ENCODE measurements around the gene LONP1. TPM values are rescaled to one million over a fixed set of nuclear protein-coding genes. Genes with fewer than 3 reads are reported as not detected.

The LONP1 gene
- total RNA-seq, 1 donor: 46.4 TPM

DNA sequence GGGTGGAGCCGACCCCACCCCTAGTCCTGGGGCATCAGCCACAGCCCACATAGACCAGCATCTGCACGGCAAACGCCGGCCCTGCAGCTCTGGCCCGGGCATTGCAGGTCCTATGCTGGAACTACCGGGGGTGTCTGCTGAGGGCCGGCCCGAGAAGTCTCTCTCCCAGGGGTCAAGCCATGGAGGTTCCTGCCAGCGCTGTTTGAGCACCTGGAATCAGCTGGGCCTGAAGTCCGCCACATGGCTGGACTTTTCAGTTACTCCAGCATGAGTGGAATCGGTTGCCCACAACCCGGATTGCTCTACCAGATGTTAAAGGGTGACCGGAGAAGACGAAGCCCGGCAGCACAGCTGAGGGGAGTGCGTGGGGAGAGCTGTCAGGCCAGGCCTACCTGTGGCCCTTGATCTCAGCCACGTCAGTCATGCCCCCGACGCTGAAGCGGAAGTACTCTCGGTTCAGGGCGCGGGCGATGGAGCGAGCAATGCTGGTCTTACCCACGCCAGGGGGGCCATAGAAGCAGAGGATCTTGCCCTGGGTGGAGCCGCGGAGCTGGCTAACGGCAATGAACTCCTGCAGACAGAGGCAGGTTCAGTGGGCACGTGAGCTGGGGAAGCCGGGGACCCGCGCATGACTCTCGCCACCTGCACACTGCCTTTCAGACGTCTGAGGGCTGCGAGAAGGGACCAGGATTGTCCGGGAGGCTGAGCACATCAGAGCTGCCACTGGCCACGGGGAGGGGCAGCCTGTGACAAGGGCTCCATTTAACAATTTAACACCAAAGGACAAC is 21.1 kb downstream of the LONP1 start:
- H3K9me3 ChIP-seq (ENCODE audit: low read depth, low read length): no peaks in the 10 kb centered on the region
- no peak overlapping the region for H3K4me3 ChIP-seq (ENCODE audit: low read length)
- H3K27me3 ChIP-seq (ENCODE audit: insufficient read depth, low read length): no peaks in the 10 kb centered on the region
- no peaks in the 10 kb centered on the region for H3K4me1 ChIP-seq (ENCODE audit: insufficient read depth, low read length)

DNA sequence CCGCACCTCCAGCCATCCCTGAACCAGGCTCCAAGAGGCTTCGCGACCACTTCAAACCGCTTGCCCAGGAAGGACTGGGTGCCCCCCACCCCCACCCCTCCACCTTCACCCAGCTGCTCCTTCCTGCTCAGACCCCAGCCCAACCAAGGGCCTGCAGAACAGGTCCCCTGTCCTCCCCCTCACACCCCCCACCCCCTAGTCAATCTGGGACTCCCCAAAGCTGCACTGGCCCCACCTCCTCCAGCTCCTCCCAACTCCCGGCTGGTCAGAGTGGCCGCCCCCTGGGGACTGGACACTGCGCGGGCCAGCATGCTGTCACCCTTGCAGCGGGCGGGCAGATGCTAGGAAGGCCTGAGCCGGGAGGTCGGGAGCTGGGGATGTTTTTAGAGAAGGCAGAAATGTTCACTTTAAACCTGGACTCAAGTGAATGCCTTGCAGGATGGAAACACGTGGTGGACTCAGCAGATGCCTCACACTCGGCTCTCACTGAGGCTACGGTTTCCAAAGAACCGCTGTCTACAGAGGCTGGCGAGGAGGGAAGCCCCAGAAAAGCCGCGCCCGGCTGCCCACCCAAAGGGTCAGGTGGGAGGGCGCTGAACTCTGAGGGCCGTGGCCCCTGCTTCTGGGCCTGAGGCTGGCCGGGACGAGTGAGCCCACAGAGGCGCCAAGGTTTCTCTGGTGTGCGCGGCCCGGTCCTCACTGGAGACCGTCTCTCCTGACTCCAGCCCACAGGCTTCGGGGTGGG is 21.9 kb downstream of the LONP1 start:
- no peaks in the 10 kb centered on the region for H3K4me1 ChIP-seq (ENCODE audit: insufficient read depth, low read length)
- no peaks in the 10 kb centered on the region for H3K9me3 ChIP-seq (ENCODE audit: low read depth, low read length)
- H3K27me3 ChIP-seq (ENCODE audit: insufficient read depth, low read length): no peaks in the 10 kb centered on the region
- H3K4me3 ChIP-seq (ENCODE audit: low read length): no peak overlapping the region

DNA sequence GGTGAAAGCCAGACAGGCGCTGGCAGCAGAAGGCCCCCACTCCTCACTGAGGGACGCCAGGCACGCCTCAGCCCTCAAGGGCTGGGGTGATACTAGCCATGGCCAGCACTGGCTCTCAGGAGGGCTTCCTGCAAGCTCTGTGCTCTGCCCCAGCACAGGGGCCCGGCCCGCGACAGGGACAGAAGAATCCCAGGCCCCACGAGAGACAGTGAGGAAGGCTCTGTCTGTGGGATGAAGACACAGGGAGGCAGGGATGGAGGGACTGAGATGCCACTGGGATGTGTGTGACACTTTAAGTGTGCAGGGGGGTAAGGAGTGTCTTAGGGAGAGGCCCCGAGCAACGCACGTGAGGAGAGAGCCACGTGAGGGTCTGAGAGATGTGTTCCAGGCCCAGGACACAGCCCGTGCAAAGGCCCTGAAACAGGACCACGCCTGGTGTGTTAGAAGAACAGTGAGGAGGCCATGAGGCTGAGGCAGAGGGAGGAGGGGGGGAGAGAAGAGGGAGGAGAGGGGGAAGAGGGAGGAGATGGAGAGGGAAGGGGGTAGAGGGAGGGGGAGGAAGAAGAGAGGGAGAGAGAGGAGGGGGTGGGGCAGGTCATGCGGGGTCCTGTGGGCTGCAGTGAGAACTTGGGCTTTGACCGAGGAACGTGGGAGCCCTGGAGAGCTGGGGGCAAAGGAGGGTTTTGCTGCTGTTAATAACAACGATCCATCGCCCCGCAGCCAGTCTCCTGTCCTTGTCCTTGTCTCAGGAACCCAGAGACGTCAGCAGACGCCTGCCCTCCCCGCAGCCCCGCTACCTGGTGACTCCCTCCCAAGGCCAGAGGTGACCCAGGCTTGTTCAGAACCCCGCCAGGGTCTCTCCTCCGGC is 22.7 kb downstream of the LONP1 start:
- Histone ChIP-seq H3K4me1 (ENCODE audit: insufficient read depth, low read length) (no peaks in the 10 kb centered on the region), H3K4me3 (ENCODE audit: low read length) (no peak overlapping the region), H3K9me3 (ENCODE audit: low read depth, low read length) (no peaks in the 10 kb centered on the region), H3K27me3 (ENCODE audit: insufficient read depth, low read length) (no peaks in the 10 kb centered on the region)

DNA sequence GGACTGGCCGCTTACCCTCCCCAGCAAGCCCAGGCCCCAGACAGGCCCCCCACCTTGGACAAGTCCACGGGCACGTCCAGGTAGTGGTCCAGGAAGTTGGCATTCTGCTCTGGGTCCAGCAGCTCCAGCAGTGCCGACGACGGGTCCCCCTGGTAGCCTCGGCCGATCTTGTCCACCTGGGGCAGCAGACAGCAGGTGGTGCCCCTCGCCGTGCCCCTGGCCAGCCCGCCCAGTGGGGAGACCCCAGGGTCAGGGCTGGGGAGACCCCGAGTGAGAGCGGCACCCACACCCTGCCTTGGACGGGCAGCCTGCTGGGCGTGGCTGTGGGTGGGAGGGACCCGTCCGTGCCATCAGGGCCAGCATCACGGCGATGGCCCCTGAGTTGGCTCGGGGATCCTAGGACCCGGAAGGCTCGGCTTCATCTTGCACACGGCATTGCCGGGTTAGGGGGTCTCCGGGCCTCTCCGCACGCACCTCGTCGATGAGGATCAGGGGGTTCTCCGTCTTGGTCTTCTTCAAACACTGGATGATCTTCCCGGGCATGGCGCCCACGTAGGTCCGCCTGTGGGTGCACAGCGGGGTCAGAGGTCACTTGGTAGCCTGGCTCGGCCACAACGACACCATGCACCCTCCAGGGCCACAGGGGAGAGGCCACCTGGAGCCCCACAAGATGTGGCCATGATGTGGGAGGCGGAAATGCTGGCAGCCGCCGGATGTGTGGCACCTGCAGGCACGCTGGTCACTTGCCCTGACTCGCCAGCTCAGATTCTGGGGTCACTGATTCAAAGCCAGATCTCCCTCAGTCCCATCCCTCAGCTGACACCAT is 23.5 kb downstream of the LONP1 start:
- Histone ChIP-seq H3K27me3 (ENCODE audit: insufficient read depth, low read length) (no peaks in the 10 kb centered on the region), H3K4me1 (ENCODE audit: insufficient read depth, low read length) (peaks cover 8% of the 10 kb centered on the region), H3K9me3 (ENCODE audit: low read depth, low read length) (no peaks in the 10 kb centered on the region), H3K4me3 (ENCODE audit: low read length) (no peak overlapping the region)

DNA sequence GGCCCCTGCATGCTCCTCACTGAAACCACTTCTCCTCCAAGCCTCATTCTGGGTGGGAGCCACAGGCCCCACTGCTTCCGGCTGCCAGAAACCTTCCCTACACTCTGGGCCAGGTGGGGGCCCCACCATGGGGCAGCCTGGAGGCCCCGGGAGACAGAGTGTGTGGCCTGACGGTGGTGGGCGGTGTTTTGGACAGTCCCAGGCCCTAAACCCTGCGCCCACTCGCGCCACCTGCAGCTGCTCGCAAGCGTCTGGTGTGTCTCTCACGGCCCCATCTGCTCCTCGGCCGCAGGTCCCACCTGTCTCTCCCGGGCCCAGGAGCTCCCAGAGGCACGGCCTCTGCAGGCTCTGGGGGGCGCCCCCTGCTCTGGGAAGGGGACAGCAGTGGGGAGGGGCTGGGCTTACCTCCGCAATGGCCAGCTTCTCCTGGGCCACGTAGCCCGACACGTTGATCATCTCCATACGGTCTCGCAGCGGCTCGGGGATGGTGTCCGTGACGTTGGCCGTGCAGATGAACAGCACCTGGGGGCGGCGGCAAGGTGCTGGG is 24.2 kb downstream of the LONP1 start:
- no peaks in the 10 kb centered on the region for H3K9me3 ChIP-seq (ENCODE audit: low read depth, low read length)
- H3K4me1 ChIP-seq (ENCODE audit: insufficient read depth, low read length): peaks cover 15% of the 10 kb centered on the region
- no peak overlapping the region for H3K4me3 ChIP-seq (ENCODE audit: low read length)
- H3K27me3 ChIP-seq (ENCODE audit: insufficient read depth, low read length): no peaks in the 10 kb centered on the region

DNA sequence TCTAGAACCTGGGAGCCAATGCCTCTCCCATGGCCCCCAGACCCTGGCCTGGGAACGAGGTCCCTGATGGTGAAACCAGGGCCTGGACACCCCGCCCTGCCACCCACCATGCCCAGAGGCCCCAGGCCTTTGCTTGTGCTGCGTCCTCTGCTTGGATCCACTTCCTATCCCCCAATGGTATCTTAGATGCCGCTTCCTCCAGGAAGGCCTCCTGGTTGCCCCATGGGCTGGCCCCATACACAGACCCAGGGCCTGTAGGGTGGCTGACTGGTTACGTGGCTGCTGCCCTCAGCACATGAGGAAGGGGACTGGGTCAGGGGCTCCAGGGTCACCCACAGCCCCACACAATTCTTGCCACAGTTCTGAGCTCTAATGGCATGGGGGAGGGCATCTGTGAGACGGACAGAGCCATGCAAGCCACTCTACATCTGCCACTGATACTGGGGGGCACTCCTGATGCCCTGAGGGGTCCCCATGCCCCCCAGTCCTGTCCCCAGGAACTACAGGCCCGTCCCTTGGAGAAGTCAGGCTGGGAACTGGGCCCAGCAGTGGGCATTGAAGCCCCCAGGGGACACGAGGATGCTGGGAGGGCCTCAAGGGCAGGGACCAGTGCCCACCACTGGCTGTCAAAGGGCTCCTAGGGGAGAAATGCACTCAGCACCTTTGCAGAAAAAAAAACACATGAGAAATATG is 24.8 kb downstream of the LONP1 start:
- Histone ChIP-seq H3K9me3 (ENCODE audit: low read depth, low read length) (no peaks in the 10 kb centered on the region), H3K4me1 (ENCODE audit: insufficient read depth, low read length) (peaks cover 16% of the 10 kb centered on the region), H3K4me3 (ENCODE audit: low read length) (no peak overlapping the region), H3K27me3 (ENCODE audit: insufficient read depth, low read length) (no peaks in the 10 kb centered on the region)

DNA sequence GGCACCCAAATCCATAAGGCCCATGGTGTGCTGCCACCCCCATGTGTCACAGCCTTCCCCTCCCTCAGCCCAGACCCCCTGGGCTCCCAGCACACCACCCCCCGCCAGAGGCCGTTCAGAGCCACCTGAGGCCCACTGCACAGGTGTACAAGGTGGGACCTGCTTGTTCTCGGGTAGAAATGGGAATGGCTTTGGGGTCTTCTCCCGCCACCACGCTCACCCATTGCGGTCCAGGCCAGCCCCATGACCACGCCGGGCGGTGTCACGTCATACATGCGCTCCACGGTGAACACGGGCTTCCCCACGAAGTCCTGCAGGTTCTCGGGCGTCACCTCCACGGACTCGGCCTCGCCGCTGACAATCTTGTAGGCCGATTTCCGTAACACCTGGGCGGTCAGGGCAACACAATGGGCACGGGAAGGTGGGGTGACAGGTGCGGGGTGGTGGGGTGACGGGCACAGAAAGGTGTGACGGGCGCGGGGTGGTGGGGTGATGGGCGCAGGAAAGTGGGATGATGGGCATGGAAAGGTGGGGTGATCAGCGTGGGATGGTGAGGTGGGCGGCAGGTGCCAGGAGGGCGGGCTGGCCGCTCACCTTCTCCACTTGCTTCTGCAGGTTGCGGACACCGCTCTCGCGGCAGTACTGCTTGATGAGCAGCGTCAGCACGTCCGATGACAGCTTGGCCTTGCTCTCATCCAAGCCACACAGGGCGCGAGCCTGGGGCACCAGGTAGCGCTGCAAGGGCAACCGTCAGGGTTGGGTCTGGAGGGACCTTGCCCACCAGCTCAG is 25.6 kb downstream of the LONP1 start:
- H3K4me3 ChIP-seq (ENCODE audit: low read length): no peak overlapping the region
- H3K4me1 ChIP-seq (ENCODE audit: insufficient read depth, low read length): peaks cover 20% of the 10 kb centered on the region
- H3K9me3 ChIP-seq (ENCODE audit: low read depth, low read length): no peaks in the 10 kb centered on the region
- H3K27me3 ChIP-seq (ENCODE audit: insufficient read depth, low read length): no peaks in the 10 kb centered on the region

DNA sequence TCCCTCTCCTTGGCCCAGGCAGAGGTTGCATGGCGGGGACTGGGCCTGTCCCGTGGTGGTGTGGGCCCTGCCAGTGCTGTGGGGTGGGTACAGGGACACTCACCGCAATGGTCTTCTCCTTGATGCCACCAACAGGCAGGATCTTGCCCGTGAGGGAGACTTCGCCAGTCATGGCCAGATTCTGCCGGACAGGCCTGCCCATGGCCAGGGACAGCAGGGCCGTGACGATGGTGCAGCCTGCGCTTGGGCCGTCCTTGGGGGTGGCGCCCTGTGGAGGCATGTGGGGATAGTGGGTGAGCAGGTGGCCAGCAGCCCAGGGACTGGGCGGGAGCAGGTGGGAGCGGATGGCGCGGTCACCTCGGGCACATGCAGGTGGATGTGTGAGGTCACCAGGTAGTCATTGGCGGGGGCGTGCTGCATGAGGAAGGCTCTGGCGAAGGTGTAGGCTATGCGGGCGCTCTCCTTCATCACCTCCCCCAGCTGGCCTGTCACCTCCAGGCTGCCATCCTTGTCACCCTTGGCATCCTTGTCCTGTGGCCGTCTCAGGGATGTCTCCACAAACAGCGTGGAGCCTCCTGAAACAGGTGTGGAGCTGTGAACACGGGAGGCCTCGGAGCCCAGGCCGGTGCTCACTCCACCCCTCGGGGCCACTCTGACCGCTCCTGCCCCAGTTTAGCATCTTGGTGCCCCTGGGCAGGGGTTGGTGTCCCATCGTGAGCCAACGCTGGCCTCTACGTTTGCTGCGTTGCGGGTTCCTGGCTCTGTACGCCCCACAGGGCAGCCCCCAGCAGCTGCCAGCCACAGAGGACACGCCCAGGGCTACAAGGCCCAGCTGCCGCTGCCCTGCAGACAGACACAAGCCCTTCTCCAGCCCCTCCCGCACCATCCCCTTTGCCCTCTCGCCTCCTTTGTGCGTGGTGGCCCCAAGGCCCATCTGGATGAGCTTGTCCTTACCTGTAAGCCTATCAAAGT is 26.5 kb downstream of the LONP1 start:
- Histone ChIP-seq H3K4me3 (ENCODE audit: low read length) (no peak overlapping the region), H3K27me3 (ENCODE audit: insufficient read depth, low read length) (no peaks in the 10 kb centered on the region), H3K9me3 (ENCODE audit: low read depth, low read length) (no peaks in the 10 kb centered on the region), H3K4me1 (ENCODE audit: insufficient read depth, low read length) (peaks cover 20% of the 10 kb centered on the region)

DNA sequence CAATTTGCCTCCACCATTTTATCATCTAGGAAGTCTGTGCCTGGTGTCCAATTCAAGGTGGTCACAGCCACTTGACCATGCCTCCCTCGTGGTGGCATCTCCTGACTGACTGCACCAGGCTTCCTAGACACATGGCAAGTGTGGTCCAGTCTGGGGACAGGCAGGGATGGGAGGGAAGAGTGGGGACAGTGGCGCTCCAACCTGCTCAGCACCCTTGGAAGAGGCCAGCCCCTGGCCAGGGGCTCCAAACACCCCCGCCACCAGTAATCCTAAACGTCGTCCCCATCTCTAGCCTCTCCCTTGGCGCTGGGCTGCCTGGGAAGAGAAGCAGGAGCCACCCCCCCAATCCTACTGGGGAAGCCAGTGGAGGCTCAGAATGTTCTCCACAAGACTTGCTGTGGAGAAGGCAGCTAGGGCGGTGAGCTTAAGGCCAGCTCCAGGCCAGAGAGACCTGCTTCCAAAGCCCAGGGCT is 27.2 kb downstream of the LONP1 start:
- Histone ChIP-seq H3K4me3 (ENCODE audit: low read length) (no peak overlapping the region), H3K4me1 (ENCODE audit: insufficient read depth, low read length) (peaks cover 20% of the 10 kb centered on the region), H3K9me3 (ENCODE audit: low read depth, low read length) (no peaks in the 10 kb centered on the region), H3K27me3 (ENCODE audit: insufficient read depth, low read length) (no peaks in the 10 kb centered on the region)

DNA sequence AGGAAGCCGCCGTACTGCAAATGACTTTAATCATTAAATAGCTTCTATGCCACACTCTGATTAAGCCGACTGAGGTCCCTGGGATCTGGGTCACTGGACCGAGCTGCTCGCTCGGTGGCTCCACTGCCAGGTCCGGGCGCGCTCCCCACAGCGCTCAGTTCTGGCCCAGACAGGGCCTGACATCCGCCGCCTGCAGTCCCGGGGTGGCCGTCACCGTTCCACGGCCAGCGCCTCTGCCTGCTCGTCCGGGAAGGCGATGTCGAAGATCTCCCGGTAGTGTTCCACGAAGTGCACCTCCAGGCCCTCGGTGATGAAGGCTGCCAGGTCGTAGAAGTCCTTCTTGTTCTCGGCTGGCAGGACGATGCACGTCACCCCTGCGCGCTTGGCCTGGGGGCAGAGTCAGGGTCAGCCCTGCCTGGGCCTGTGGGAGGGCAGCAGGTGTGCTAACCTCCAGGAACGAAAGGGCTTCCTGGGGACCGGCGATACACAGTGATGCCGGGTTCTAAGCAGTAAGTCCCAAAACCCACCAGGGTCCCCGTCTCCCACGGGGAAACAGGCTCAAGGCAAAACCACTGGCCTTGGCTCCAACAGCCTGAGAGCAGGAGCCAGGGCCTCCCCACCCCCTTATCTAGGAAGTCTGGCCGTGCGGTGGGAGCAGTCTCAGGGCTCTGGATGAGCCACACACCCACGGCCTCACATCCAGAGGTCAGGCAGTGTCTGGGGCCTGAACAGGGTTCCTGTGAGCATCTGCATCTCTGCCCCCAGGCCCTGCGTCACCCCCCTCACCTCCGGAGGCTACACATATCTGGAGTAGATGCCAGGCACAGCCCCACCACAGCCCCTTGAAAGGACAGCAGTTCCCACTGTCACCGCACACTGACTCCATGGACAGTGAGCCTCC is 27.9 kb downstream of the LONP1 start:
- Histone ChIP-seq H3K9me3 (ENCODE audit: low read depth, low read length) (no peaks in the 10 kb centered on the region), H3K4me1 (ENCODE audit: insufficient read depth, low read length) (peaks cover 26% of the 10 kb centered on the region), H3K4me3 (ENCODE audit: low read length) (no peak overlapping the region)

DNA sequence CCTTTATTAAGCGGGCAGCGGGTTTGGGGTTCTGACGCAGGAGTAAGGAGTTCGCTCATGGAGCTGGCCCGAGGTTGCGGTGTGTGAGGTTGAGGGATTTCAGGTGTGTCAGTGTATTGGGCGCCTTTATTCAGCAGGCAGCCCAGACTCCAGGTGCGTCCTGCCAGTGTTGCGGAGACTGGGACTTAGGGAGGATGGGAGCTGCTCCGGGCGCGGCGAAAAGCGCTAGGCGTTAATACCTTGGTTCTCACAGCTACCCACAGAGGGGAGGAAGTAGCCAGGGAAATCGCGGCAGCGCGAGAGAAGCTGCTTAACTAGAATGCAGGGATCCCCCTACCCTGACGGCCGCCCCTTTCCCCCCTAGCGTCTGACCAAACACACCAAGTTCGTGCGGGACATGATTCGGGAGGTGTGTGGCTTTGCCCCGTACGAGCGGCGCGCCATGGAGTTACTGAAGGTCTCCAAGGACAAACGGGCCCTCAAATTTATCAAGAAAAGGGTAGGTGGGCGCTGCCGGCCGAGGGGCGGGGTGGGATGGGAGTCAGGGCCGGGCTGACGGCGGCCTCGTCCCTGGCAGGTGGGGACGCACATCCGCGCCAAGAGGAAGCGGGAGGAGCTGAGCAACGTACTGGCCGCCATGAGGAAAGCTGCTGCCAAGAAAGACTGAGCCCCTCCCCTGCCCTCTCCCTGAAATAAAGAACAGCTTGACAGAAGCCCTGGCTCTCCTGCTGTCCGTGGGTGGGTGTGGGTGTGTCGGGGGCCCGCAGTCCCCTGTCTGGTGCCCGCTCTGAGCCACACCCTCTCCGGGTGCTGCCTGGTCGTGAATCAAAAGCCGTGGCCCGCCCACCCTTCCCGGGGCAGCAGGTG is 28.8 kb downstream of the LONP1 start:
- no peaks in the 10 kb centered on the region for H3K27me3 ChIP-seq (ENCODE audit: insufficient read depth, low read length)
- peaks cover 30% of the 10 kb centered on the region for H3K4me1 ChIP-seq (ENCODE audit: insufficient read depth, low read length)
- H3K4me3 ChIP-seq (ENCODE audit: low read length): peak overlapping the region; percentile 98
- H3K9me3 ChIP-seq (ENCODE audit: low read depth, low read length): no peaks in the 10 kb centered on the region

More for the DNA sequence above, 27.9 kb downstream of the LONP1 start:
- no peaks in the 10 kb centered on the region for H3K27me3 ChIP-seq (ENCODE audit: insufficient read depth, low read length)

All from mononuclear cell (primary cell).